NCI-H345 treated with DMSO at 0.1 percent for 48 hours (cell line): Measurements from ENCODE around the gene EFCAB6.

Source experiments
- DNase-seq: peaks from one replicate; lab custom pipeline; 2025; ENCODE audit not compliant: unreplicated experiment; lab: John Stamatoyannopoulos, UW

The EFCAB6 gene

DNA sequence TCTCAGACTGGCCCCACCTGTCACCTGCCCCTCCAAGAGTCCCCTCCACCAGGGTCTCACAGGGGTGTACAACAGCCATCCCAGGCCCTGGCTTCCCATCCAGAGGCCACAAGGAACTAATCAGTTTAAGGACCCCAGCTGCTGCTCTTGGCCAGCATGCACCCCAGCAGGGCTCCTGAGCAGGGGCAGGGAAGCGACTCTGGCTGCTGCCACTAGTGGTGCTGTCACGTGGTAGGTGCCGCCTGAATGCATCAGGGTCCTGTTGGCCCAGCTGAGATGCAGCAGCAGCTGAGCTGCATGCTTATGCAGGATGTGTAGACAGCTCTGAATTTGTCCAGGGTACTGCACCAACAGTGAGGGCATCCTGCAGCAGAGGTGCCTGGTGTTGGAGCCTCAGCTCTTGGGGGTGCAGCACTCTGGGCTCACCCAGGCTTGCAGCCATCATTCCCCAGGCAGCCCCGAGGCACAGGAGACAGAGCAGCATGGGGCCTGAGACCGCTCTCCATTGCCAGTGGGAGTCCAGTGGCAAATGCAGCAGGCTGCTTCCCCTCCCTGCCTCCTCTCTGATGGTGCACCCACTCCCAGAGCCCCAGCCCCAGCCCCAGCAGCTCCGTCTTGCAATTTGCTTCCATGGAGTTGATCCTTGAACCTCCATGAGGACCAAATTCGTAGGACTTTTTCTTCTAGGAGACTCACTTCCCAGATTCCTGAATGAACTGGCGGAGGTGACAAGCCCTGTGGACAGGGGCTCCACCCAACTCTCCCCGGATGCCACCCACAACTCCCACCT lies 301.6 kb downstream of the EFCAB6 start:
- no peak for DNase-seq

- DNase-seq, result no peak
Observed at GRCh38 chr22:43509337-43509736, 302.8 kb downstream of the EFCAB6 start.

- no peak for DNase-seq
Observed at GRCh38 chr22:43508489-43508888, 303.6 kb downstream of the EFCAB6 start.

DNA sequence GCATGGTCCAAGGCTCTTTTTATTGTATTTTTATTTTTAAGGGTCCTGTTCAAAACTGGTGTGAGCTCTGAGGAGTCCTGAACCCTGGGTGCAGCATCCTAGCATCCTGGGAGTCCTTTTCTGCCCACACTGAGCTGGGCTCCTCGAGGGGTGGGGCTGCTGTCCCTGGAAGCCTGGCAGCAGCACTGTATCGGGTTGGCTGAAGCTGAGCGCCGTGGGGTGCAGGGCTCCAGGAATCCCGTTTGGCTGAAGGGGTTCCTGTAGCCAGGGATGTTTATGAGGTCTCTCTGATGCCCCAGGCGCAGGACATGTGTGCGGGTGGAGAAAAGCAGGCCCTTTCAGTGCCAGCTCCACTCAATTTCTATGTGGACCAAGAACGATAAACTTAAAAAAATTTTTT lies 304.9 kb downstream of the EFCAB6 start:
- no peak for DNase-seq

GRCh38 chr22:43506487-43506886 lies 305.6 kb downstream of the EFCAB6 start:
- DNase-seq, result no peak

DNA sequence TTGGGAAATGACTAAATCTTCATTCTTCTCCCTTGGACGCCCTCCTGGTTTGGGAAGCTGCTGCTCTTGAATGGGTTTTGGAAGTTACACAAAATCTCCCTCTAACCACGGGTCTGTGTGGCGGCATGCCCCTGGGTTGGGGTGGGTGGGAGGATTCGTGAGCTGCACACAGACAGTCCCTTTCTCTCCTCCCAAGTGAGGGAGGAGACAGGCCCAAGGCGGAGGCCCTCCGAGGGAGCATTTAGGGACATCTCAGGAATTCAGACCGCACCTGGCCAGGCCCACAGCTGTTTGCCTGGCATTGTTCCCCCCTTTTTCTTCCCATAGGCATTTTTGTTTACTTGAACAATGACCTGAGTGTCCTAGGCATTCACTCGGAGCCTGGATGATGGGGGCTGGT lies 306.2 kb downstream of the EFCAB6 start:
- no peak for DNase-seq

DNA sequence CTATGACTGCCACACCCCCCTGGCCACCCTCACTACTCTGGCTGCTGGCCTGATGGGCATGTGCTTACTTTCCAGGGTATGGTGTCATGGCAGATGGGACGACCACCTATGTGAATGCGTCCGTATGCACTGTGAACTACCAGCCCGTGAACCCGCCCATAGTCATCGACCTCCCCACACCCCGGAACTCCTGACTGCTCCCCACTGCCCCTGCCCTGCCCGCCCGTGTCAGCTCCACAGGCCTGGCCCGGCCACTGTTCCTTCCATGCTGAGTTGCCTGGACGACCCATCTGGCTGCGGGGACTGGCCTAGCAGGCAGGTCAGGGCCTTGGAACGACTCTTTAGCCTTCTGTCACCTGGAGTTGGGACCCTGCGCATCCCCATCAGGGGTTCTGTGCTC lies 306.7 kb downstream of the EFCAB6 start:
- DNase-seq, result no peak

GRCh38 chr22:43504666-43505261 lies 307.3 kb downstream of the EFCAB6 start:
- no peak for DNase-seq

- no peak for DNase-seq
Observed at GRCh38 chr22:43504068-43504467, 308.0 kb downstream of the EFCAB6 start.

DNA sequence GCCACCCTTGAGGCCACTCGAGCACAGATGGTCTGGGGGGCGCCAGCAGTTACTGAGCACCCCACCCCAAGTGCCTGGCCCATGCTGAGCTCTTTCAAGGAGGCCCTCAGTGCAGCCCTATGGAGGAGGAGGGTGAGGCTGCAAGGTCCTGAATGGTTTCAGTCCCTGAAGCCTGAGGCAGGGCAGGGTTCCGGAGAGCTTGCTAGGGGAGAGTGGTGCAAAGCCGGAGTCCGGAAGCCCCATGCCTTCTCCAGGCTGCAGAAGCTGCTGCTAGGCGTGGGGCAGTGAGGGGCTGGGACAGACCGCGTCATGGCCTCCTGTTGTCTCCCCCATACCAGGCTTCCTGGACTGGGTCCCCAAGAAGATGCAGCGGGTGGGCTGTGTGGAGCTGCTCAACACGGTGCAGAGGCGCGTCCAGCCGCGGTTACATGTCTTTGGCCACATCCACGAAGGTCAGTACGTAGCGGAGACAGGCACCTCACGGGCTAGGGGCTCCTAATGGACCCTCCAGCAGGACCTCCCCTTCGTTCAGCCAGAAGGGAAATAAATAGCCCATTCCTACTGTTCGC lies 309.7 kb downstream of the EFCAB6 start:
- DNase-seq, result no peak

GRCh38 chr22:43501878-43502277 lies 310.2 kb downstream of the EFCAB6 start:
- no peak for DNase-seq

GRCh38 chr22:43500792-43501785 lies 311.0 kb downstream of the EFCAB6 start:
- no peak for DNase-seq

DNA sequence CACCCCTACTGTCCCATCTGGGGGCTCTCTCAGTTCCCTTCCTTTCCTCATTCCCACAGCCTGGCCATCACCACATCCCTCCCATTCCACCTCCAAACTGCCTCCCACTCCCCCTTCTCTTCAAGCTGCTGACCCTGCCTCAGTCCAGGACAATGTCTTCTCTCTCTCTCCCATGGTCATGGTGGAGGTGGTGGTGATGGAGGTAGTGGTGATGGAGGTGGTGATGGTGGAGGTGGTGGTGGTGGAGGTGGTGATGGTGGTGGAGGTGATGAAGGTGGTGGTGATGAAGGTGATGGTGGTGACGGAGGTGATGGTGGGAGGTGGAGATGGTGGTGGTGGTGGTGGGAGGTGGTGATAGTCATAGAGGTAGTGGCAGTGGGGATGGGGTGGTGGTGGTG lies 313.2 kb downstream of the EFCAB6 start:
- DNase-seq, result no peak

DNA sequence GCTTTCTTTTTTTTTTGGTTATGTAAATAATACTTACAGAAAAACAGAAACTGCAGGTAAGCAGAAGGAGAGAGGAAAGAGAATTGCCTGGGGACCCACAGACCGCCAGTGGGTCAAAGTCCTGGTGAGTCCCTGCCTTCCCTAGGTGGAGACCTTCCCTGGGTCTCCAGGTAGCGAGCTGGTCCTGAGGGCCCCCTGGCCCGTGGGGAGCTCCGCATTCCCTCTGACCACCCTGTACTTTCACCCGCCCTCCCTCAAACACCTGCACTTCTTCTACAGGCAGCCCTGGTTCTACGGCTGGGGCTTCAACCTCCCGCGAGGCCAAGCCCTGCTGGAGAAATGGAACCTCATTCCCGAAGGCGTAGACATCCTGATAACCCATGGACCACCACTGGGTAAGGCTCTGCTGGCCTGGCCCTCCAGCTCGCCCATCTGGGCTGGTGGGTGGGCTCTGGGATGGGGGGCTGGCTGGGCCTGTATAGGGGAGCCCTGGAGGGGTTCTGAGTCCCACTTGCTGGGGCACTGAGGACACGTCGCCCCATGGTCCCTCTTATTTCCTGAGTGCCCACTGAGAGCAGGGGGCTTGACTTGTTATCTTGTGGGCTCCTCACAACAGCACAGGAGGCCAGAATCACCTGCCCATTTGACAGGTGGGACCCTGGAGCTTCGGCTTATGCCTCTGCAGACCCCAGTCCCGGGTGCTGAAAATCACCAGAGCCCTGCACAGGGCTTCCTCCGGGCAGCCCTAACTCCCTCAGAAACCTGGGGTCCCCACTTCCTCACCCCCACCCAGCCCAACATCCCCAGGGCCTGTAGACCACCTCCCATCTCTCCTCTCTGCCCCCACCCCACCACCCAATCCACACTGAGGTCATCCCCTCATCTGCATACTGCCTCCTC lies 313.9 kb downstream of the EFCAB6 start:
- DNase-seq, result no peak

DNA sequence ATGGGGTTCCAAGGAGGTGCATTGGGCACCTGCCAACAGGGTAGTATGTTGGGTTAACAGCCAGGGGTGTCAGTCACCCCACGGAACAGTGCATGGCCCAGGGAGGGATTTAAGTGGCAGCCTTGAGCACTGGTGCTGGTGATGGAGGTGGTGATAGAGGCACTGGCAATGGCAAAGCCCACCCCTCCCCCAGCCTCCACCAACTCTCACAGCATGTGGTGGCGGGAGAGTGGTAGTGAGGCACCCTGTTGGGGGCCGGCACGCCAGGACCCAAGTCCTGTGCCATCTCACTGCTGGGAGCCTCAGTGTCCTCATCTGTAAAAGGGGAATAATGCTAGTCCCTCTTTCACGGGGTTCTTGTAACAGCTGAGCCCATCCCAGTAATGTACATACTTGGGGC lies 318.8 kb downstream of the EFCAB6 start:
- no peak for DNase-seq

DNA sequence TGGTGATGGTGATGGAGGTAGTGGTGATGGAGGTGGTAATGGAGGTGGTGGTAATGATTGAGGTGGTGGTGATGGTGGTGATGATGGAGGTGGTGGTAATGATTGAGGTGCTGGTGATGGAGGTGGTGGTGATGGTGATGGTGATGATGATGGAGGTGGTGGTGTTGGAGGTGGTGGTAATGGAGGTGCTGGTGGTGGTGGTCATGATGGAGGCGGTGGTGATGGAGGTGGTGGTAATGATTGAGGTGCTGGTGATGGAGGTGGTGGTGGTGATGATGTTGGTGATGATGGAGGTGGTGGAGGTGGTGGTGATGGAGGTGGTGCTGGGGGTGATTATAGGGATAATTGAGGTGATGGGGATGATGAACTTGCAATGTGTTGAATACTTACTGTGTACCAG lies 320.4 kb downstream of the EFCAB6 start:
- no peak for DNase-seq

- DNase-seq, result no peak
Observed at GRCh38 chr22:43491177-43491576, 320.9 kb downstream of the EFCAB6 start.

- no peak for DNase-seq
Observed at GRCh38 chr22:43490311-43490710, 321.8 kb downstream of the EFCAB6 start.

DNA sequence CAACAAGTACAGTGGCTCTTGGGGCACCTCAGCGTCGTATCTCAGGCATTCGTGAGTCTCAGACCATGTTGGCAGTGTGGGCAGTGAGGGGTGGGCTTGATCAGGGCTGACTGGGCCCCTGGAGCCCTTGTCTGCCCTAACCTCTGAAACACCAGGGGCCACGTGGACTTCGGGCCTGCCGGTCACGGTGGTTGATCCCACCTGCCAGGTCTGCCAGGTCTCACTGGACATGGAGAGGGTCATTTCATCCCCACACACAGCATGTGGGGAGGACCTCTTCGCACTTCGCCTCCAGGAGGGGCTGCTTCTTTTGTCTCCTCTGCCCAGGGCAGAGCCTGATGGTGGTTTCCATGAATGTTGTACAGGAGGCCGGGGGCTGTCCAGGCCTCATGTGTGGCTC lies 323.2 kb downstream of the EFCAB6 start:
- DNase-seq, result no peak
